Fibroblast of the conjunctiva (primary cell): Measurements from ENCODE around the gene MGST3.
"Not testable (repeated sequence)": the region's sequence is repeated elsewhere in the genome, so short reads cannot be mapped to it uniquely, and the experiment has no call there.

ENCODE experiments used
- DNase-seq: peaks from one replicate; pipeline ENCODE4 v3.0.0-alpha.2; 2010; ENCODE audit warnings: low read depth

The MGST3 gene

DNA sequence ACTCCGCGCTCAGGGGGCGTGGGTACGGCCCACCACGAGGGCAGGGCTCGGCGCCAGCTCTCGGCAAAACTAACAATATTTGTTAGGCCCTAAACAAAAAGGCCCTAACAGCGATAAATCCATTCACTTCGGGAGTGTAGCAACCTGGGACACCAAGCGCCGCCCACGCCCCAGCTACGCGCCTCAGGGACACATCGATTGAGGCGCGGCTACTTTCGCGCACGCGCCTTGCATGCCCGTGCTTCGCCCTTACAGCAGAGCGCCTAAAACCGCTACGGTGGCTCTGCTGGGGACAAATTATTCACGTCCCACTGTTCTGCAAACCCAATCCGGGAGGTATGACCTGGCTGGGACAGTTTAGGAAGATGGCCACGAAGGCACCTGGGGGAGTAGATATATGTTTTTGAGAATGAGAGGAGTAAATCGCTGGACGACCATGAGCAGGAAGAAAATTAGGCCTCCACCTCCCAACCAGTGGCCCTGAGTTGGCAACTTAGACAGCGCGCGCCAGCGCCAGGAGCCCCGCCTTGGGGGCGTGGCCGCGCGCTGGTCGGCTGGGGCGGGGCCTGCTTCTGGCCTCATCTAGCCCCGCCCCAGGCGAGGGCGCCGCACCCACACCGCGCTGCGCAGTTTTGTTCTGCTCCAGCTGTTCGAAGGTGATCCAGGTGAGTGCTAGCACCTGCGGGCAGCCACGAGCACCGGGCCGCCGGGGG lies at the start of gene MGST3:
MGST3 (plus strand) TSS at position 606 of the 713 bp plus-strand sequence. CDS start 18,614 bp downstream, outside the sequence.
- DNase-seq, result peak; percentile 97

DNA sequence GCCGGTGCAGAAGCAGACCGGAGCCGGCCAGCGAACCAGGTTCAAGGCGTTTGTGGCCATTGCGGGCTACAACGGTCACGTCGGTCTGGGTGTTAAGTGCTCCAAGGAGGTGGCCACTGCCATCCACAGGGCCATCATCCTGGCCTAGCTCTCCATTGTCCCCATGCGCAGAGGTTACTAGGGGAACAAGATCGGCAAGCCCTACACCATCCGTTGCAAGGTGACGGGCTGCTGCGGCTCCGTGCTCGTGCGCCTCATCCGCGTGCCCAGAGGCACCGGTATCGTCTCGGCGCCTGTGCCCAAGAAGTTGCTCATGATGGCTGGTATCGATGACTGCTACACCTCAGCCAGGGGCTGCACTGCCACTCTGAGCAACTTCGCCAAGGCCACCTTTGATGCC lies 49.1 kb upstream of the MGST3 start:
- no peak for DNase-seq

DNA sequence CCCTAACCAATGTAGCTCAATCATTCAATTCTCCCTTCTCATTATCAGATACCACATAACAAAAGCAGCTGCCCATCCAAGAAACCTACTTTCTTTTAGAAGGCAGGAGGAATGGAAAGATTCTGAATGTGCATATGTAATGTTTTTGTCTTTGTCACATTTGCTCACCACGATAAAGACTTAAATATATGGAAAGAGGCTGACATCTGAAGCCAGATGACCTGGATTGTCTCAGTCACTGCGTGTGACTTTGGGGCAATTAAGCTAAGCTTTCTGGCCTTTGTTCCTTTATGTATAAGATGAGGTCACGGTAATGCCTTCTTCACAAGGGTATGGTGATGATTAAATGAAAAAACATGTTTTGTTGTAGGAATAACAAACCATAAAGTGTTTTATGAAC lies 44.6 kb upstream of the MGST3 start:
- DNase-seq, result no peak

DNA sequence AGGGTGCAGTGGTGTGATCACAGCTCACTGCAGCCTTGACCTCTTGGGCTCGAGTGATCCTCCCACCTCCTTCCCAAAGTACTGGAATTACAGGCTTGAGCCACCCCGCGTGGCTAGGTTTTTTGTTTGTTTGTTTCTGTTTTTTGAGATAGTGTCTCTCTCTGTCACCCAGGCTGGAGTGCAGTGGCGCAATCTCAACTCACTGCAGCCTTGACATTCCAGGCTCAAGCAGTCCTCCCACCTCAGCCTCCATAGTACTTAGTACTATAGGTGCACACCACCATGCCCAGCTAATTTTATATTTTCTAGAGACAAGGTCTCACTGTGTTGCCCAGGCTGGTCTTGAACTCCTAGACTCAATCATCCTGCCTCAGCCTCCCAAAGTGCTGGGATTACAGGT lies 39.6 kb upstream of the MGST3 start:
- DNase-seq, result not testable (repeated sequence)

DNA sequence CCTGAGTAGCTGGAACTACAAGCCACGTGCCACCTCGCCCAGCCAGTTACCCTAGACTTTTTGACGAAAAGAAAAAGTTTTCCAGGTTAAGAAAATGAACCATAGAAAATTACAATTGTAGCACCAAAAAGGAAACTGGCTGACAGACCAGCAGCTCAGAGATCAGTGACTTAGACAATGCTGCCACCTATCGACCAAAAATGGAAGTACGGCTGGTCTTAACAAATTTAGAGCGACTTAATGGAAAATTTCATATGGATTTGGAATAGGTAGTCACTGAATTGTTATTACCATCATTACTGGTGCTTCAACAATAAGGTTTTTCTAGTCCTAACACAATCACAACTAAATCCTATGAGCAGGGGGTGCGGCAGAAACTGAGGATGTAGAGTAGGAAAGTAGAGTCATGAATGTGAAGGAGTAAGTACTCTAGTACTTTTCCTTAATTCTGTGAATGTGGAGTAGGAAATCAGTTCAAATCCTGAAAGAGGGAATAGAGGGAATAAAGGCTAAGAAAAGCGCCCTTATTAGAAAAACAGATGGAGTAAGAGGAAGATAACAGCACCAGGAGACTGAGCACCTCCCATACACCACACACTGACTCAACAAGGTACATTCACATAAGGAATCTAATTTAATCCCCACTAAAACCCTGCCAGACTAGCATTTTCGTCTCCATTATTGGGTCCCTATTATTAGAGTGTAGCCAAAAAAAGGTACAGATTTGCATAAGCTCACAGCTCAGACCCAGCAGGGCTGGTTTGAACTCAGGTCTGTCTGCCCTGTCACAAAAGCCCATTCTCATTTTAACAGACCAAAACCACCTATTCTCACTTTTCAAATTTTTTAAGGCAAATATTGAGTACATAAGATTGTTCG lies 37.9 kb upstream of the MGST3 start:
- peak; percentile 75 for DNase-seq

DNA sequence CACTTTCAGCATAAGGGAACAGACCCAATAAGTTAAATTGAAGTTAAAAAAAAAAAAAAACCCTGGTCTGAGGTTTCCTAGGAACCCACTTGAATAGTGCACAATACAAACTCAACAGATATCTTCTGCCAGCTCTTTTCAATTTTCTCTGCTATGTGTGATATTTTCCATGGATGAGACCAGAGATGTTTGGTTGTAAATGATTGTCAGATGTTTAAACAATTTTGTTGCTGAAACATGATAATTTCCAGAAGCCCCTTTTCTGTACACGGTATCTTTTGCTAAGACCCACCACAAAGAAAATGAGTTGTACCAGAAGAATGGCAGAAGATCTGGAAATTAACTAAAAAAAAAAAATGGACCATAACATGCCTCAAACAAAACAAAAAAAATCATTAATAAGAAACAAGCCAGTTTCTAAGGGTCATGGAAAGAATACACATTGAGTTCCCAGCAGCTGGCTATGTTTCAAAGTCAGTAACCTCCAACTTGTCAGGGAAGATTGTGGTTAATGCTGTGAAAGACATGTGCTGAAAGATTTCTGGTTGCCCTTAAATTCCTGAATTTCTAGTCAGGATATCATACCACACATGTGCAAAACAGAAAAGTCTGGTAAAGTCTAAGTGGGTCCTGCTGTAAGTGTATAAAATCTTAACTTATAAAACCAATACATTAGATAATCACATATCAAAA lies 35.6 kb upstream of the MGST3 start:
- peak; percentile 47 for DNase-seq

DNA sequence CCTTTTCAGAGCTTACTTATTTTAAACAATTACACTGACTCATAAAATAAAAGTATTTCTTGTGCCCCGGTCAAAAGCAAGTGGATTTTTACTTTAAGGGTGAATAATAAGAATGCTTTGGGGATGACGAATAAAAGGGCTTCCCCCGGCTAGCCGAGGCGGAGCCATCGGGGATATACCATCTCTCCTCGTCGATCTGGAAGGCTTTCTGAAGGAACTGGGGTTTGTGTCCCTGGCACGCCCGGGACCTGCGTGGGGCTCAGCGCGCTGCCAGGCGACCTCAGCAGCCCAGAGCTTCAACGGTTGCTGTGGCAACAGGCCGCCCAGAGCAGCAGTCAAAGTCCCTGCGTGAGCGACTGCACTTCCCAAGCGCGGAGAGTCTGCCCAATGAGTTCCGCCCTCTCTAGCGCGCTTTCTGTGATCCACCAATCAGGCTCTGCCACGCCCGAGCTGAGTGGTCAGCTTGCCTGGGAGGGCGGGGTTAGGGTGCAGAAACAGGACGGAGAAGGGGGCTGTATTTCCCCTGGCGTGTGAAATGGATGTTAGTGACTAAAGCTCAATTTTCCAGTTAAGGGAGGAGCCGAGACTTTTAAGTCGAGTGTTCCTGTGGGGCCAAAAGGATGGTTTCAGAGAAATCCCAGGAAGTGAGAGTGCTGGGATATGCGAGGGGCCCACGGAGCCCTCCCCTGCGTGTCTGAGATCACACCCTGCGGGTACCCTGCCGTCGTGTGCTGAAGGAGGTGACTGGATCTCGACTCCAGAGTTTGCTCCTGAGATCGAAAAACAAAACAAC lies 33.0 kb upstream of the MGST3 start:
- peak; percentile 92 for DNase-seq

DNA sequence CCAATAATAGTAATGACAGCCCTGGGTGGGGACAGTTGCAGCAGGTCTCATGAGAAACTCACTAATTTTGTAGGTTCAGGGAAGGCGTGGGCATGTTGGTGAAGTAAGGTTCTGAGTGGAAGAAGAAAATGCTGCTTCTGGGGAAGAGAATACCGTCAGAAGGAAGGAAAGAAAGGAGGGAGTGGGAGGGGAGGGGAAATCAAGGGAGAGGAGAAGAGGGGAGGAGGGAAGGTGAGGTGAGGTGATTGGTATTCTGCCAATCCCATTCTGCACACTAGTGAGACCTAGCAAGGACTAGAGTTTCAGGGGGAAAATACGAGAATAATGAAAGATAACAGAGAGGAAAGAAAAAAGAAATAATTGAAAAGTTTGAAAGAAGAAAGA lies 32.4 kb upstream of the MGST3 start:
- DNase-seq, result no peak

DNA sequence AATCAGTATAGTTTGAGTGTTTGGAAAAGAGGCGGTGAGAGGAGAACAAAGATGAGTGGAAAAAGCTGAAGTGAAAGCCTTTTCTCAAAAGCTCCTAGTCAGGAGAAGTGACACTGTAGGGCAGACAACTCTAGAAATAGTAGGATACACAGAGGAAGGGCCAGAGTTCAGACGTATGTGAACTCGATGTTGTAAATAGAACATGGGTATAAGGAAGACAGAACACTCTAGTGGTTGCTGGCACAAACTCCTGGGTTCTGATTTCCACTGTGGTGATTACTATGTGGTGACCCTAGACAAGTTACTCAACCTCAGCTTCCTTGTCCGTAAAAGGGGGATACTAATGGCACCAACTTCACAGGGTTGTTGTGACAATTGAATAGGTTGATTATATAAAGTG lies 30.2 kb upstream of the MGST3 start:
- DNase-seq, result no peak

DNA sequence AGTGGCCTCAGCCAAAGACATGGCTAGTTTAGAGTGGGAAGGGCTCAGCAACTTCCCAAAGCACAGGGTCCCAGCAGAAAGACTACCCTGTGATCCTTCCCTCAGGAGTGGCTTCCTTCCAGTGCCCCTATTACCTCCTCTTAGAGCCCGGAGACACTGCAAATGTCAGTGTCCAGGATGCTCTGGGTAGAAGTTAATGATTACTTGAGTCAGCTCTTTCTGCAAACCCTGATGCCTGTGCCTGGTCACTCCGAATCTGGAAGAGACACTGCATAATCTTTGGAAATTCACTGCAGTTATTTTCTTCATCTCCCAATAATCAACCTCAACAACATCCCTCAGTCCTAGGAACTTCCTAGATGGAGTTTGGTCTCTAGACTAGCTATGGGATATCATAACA lies 27.2 kb upstream of the MGST3 start:
- no peak for DNase-seq

DNA sequence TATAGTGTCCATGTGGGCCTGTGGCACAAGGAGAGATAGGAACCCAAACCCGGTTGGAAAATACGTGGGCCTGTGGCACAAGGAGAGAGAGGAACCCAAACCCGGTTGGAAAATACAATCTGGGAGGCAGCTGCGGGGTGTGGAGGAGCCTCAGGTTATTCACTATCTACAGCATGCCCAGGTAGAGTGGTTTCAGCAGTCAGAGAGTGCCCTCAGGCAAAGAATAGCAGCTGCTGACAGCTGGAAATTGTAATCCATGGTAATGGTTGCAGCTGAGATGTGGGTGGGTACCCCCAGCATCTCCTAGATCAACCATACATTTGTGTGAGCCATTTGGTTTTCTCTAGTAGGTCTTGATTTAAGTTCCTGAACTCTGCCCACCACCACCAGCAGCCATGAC lies 25.8 kb upstream of the MGST3 start:
- no peak for DNase-seq

DNA sequence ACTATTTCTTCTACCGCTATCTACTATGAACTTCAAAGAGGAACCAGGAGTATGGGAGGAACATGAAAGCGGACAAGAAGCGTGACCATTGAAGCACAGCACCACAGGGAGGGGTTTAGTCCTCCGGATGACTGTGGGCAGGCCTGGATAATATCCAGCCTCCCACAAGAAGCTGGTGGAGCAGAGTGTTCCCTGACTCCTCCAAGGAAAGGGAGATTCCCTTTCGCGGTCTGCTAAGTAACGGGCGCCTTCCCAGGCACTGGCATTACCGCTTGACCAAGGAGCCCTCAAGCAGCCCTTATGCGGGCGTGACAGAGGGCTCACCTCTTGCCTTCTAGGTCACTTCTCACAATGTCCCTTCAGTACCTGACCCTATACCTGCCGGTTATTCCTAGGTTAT lies 24.4 kb upstream of the MGST3 start:
- DNase-seq, result not testable (repeated sequence)

DNA sequence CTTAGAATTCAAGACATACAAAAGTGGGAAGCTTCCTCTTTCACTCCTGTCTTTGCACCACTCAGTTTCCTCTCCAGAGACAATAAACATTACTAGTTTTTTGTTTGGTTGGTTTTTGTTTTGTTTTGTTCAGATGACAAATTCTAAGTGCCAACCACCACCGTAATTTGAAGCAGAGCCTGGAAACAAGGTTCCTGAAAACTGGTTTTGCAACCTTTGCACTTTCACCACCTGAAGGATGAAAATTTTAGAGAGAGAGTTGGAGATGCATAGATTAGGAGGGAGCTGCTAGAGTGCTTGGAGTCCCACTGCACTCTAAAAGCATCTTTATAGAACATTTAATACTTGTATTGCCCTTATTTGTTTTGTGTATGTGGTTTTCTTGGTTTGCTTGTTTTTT lies 20.2 kb upstream of the MGST3 start:
- no peak for DNase-seq

DNA sequence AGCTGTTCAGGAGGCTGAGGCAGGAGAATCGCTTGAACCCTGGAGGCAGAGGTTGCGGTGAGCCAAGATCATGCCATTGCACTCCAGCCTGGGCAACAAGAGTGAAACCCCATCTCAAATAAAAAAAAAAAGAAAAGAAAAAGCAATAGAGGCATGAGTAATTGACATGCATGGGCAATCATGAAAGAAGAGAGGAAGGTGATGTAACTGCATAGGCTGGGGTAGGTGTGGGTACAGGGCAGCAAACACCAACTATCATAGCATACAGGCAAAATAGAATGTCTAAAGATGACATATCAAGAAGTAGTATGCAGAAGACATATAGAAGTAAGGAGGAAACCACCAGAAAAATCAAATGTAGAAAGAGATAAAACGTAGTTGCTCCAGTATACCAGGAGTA lies 19.0 kb upstream of the MGST3 start:
- no peak for DNase-seq

DNA sequence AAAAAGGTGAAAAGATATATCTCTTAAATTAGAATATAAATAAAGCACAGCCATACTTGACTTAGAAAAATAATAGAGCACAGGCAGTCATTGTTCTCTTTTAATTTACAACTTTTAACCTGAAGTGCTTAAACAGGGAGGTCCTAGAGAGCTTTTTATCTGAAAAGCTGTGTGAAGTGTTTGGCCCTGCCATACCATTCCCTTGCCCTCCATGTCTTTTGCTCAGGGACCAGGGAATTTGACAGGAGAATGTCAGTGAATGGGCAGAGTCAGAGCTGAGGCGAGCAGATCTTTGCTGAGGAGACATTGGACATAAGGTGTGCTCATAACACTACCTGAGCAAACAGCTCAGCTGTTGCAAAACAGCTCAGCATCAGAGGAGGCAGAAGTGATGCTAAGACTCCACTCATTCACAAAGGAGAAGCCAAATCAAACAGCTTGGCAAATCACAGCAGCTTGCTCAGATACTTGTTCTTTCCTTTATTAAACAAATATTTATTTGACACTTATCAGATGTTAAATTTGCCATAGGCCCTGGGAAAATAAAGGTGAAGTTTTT lies 14.9 kb upstream of the MGST3 start:
- no peak for DNase-seq

DNA sequence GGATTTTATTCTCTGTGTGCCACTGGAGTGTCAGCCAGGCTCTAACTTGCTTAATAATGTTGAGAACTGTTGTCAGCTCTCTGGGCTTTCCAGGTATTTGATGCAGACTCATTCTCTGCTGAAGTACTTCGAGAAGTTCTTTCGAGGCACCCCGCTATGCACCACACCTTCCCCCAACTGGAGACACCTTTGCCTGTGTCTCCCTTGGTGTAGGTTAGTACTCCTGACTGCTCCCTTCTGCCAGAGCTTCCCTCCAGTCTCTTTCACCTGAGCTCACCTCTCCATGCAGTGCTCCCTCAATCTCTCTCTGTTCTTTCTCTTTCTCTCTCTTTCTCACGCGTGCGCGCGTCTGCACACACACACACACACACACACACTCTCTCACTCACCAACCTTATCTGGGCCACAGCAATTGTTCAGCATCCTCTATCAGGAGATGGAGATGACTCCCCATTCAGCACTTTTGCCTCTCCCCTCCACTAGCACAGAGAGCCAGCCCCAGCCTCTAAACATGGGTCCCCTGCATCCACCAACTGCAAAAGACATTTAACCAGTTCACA lies 14.0 kb upstream of the MGST3 start:
- no peak for DNase-seq

DNA sequence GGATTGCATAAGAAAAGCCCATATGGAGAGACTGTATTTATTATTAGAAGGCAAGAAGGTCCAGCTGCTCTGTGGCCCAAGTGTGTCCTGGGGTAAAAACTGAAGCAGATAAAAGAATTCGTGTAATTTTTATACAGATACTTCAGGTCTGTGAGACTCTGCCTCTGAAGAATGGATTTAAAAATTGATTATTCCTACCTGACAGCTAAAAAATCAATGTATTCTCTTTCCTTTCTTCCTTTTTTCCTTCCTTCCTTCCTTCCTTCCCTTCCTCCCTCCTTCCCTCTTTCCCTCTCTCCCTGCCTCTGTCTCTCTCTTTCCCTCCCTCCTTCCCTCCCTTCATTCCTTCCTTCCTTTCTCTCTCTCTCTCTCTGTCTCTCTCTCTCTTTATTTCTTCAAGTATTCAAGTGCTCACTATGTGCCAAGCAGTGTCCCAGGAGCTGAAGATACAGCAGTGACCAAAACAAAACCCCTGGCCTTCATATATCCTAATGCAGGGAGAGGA lies 11.3 kb upstream of the MGST3 start:
- DNase-seq, result no peak

DNA sequence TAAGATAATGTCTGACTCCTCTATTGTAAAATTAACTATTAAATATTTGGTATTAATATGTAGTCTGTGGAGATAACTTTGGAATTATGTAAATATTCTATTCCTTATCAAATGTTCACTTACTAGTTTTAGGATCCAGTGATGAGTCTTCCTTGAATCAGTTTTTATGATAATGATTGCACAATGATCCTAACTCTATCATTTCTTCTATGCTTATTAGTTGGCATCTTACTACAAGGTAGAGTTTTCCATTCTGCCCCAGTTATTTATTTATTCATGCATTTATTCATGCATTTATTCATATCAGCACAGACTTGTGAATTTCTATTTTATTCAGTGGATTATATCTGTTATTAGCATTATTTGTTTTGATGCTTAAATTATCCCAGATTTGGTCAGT lies 7.4 kb upstream of the MGST3 start:
- DNase-seq, result no peak

DNA sequence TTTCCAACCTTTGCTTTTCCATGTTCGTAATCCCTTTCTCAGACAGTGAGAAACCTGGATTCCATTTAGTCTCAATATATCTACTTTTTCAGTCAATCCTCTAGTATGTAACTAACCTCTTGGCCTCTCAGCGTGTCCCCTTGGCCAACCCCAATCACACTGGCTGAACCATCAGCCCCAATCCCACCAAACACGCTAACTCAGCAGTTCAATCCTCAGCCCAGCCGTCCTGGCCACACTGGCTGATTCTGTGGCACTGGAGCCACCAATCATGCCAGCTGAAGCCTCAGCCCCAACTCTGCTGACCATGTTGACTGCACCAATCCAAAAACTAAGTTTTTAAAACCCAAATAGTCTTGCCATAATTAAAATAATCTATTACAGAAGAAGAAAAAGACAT lies 6.6 kb upstream of the MGST3 start:
- no peak for DNase-seq

DNA sequence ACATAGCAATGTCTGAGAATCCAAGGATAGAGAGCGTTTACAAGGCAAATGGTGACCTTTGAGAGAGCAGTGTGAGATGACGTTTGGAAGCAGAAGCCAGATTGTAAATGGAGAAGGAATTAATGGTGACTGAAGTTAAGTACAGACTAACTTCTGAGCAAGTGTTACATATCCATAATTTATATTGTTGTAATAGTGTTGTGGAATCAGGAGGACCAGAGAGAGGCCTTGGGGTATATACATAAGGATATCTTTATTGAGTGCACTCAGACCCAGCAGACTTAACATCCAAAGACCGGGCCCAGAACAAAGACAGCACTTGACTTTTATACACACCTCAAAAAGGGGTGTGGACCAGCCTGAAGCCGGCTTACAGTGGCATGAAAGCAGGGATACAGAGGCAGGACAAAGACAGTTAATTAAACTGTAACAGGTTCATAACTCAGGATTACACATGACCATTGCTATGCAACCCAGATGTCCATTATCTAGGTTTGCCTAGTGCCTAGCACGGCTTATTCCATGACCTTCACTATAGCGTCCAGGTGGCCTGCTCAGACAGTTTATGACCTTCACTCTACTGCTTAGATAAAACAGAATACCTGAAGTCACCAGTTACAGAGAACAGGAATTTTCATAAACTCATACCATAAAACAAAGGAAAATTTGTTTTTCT lies 2.7 kb upstream of the MGST3 start:
- DNase-seq, result no peak

DNA sequence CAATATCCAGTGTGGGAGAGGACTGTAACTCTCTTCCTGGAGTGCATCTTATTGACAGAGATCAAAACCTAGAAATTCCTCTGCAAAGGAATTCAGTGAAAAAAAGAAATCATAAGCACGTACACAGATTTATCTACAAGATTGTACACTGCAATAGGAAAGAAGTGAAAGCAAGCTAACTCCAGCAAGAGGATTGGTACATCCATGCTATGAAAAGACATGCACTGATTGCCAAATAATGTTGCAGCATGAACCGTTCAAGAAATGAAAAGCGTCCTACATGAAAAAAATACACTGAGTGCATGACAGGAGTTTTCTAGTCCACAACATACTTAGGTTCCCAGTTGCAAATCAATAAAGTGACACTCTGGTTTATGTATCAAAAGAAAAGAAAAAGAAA lies 1.9 kb upstream of the MGST3 start:
- no peak for DNase-seq
